Osteoblast (primary cell): Measurements from ENCODE around the gene CHMP4B. TPM values are rescaled to one million over a fixed set of nuclear protein-coding genes. Genes with fewer than 3 reads are reported as not detected.

Source experiments
- DNase-seq: peaks from one replicate; pipeline ENCODE4 v3.0.0; 2011; ENCODE audit warnings: low spot score, mixed read lengths; ENCODE audit not compliant: insufficient read length; ENCODE audit errors: missing footprints
- H2AFZ ChIP-seq: 2 replicates; pipeline ENCODE4 v1.6.0; 2011; ENCODE audit warnings: mild to moderate bottlenecking, low read length
- H3K27ac ChIP-seq: 2 replicates; pipeline ENCODE4 v1.5.1; 2011; ENCODE audit warnings: mild to moderate bottlenecking, low read depth, low read length, moderate library complexity
- H3K27me3 ChIP-seq: 2 replicates; pipeline ENCODE4 v1.6.0; 2012; ENCODE audit warnings: mild to moderate bottlenecking, control low read depth, inconsistent platforms, low read length, moderate library complexity; ENCODE audit not compliant: insufficient read depth
- H3K36me3 ChIP-seq: 2 replicates; pipeline ENCODE4 v1.5.1; 2011; ENCODE audit warnings: mild to moderate bottlenecking, low read length, control low read depth, moderate library complexity; ENCODE audit not compliant: insufficient read depth
- H3K4me1 ChIP-seq: 2 replicates; pipeline ENCODE4 v1.5.1; 2011; ENCODE audit warnings: mild to moderate bottlenecking, low read length, control low read depth, moderate library complexity; ENCODE audit not compliant: insufficient read depth
- H3K4me2 ChIP-seq: 2 replicates; pipeline ENCODE4 v1.6.0; 2011; ENCODE audit warnings: mild to moderate bottlenecking, low read length; ENCODE audit not compliant: insufficient read depth
- H3K4me3 ChIP-seq: fragments of 200-600 bp; sonication (generic); 3 replicates; pipeline ENCODE4 v1.5.1; 2012; ENCODE audit warnings: mild to moderate bottlenecking, low read length, inconsistent platforms; ENCODE audit not compliant: insufficient read depth
- H3K79me2 ChIP-seq: 2 replicates; pipeline ENCODE4 v1.6.0; 2012; ENCODE audit warnings: mild to moderate bottlenecking, low read length, control low read depth, inconsistent platforms; ENCODE audit not compliant: insufficient read depth
- H3K9me3 ChIP-seq: 2 replicates; pipeline ENCODE4 v1.5.1; 2011; ENCODE audit warnings: low read depth, low read length, control low read depth
- H4K20me1 ChIP-seq: 2 replicates; pipeline ENCODE4 v1.6.0; 2012; ENCODE audit warnings: mild to moderate bottlenecking, low read length, control low read depth; ENCODE audit not compliant: insufficient read depth
- CTCF ChIP-seq: IDR thresholded peaks from 2 replicates; pipeline ENCODE4 v1.5.1; 2011; ENCODE audit warnings: mild to moderate bottlenecking, low read depth, low read length, moderate library complexity; ENCODE audit errors: extremely low read depth
- total RNA-seq: library from RNA; depleted of rRNA; stranded (reverse); fragments of >200 nt; gene quantifications from 2 replicates; pipeline ENCODE4 v1.2.3, GENCODE V29; 2012

CHMP4B gene
- total RNA-seq, 1 donor: 40.9 TPM

GRCh38 chr20:33796263-33796906, 14.8 kb upstream of the CHMP4B start:
- Histone ChIP-seq H3K4me3 (no peak overlapping the region), H3K36me3 (no peaks in the 10 kb centered on the region), H4K20me1 (no peaks in the 10 kb centered on the region), H3K4me1 (no peaks in the 10 kb centered on the region), H2AFZ (no peak overlapping the region), H3K27ac (no peak overlapping the region), H3K27me3 (no peaks in the 10 kb centered on the region), H3K9me3 (no peaks in the 10 kb centered on the region), H3K4me2 (no peak overlapping the region), H3K79me2 (no peaks in the 10 kb centered on the region)
- peak; percentile 67 for DNase-seq
- no peak for TF ChIP-seq CTCF

- Histone ChIP-seq H3K27ac (no peak overlapping the region), H3K79me2 (no peaks in the 10 kb centered on the region), H3K9me3 (no peaks in the 10 kb centered on the region), H3K36me3 (no peaks in the 10 kb centered on the region), H3K4me3 (no peak overlapping the region), H4K20me1 (no peaks in the 10 kb centered on the region), H3K27me3 (no peaks in the 10 kb centered on the region), H3K4me2 (no peak overlapping the region), H3K4me1 (no peaks in the 10 kb centered on the region), H2AFZ (no peak overlapping the region)
- DNase-seq: no peak
- no peak for TF ChIP-seq CTCF
Observed at GRCh38 chr20:33796907-33797544, 14.1 kb upstream of the CHMP4B start.

GRCh38 chr20:33798444-33798843, 12.7 kb upstream of the CHMP4B start:
- no peak for TF ChIP-seq CTCF
- no peaks in the 10 kb centered on the region for H3K79me2 ChIP-seq
- no peaks in the 10 kb centered on the region for H3K36me3 ChIP-seq
- DNase-seq: no peak
- no peaks in the 10 kb centered on the region for H4K20me1 ChIP-seq
- no peak overlapping the region for H3K4me3 ChIP-seq
- peaks cover 2% of the 10 kb centered on the region for H3K4me1 ChIP-seq
- no peaks in the 10 kb centered on the region for H3K27me3 ChIP-seq
- H3K27ac ChIP-seq: no peak overlapping the region
- H2AFZ ChIP-seq: no peak overlapping the region
- H3K4me2 ChIP-seq: no peak overlapping the region
- H3K9me3 ChIP-seq: no peaks in the 10 kb centered on the region

- Histone ChIP-seq H3K4me2 (peak overlapping the region; percentile 52), H2AFZ (peak overlapping the region; percentile 88), H3K27ac (peak overlapping the region; percentile 68), H3K9me3 (no peaks in the 10 kb centered on the region), H3K79me2 (no peaks in the 10 kb centered on the region), H3K36me3 (no peaks in the 10 kb centered on the region), H3K27me3 (no peaks in the 10 kb centered on the region), H3K4me1 (peaks cover 20% of the 10 kb centered on the region), H3K4me3 (no peak overlapping the region), H4K20me1 (no peaks in the 10 kb centered on the region)
- no peak for TF ChIP-seq CTCF
- peak; percentile 87 for DNase-seq
Observed at GRCh38 chr20:33803921-33804337, 7.2 kb upstream of the CHMP4B start.
